ENCODE measurements around the gene SLU7.
A peak's percentile ranks its signal among the peaks of the same experiment; 100 is the strongest.

SLU7 gene

DNA sequence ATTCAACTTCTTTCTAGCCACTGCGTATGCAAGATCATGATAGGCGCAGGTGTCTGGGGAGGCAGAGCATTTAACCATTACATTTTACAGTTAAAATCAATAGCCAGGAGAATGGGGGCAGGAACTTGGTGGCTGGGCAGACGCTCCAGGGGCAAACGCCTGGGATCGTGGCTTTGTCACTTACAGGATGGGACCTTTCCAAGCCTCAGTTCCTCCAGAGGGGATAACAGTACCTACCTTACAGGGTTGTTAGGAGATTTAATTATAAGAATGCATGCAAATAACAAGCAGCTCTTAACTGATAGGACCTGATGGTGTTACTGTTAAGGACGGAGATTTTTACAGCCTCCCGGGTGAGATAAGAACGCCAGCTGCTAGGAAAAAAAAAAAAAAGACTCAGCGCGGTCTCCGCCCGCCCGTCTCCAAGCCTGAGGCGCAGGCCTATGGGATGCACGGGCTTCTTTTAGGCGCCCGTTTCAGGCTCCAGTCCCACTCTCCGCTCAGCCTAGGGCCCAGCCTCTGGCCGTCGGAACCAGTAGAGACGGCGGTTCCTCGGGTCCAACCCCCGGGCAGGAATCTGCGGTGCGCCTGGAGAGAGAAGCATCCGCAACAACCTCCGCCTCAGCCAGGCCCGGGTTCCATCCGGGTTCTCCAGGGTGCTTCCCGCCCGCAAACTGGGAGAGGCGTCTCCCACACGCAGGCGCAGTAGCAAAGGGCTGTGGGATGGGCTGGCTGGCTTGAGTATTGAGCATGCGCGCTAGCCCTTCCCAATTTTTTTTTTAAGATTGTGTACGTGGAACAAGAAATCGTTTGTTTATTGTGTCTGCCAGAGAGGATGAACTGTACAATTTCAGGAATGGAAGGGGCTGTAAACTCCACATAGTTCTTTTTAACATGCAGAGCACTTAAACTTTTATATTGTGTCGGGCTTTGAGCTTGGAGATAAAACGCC is 19.2 kb downstream of the SLU7 start, which contains the start of gene FAM200C:
TSS of gene FAM200C (minus strand) at position 653 of the 952 bp plus-strand sequence. CDS start 4,564 bp downstream, outside the sequence.
- peak; percentile 79 for DNase-seq

DNA sequence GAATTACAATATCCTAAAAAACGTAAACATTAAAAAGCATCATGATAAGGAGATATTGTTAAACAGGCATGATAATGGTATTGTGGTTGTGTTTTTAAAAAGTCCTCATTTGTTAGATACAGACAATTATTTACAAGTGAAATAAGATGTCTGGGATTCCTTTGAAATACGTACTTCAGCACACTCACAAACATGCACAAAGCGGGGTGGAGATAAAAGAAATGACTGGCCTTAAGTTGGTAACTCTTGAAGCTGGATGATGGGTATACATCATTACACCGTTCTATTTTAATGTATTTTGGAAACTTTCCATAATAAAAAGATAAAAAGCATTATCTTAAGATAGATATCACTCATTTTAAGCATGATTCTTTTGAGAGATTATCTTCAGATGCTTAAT is 20.1 kb downstream of the SLU7 start:
- Mint-ChIP-seq H3K36me3 (ENCODE audit: low read depth) (peaks cover 12% of the 10 kb centered on the region), H3K27ac (peak overlapping the region; percentile 85), H3K4me1 (peaks cover 17% of the 10 kb centered on the region), H3K9me3 (no peaks in the 10 kb centered on the region), H3K4me3 (peak overlapping the region; percentile 86), H3K27me3 (no peaks in the 10 kb centered on the region)
- no peak for ATAC-seq
- DNase-seq: no peak

More for the DNA sequence above, 19.2 kb downstream of the SLU7 start, which contains the start of gene FAM200C:
- peaks cover 17% of the 10 kb centered on the region for H3K4me1 Mint-ChIP-seq
- peak; percentile 84 for ATAC-seq
- peak within 1 kb of the TSS; percentile 85 for H3K27ac Mint-ChIP-seq
- peaks cover 19% of the 10 kb centered on the region for H3K36me3 Mint-ChIP-seq (ENCODE audit: low read depth)
- H3K27me3 Mint-ChIP-seq: no peaks in the 10 kb centered on the region
- peak within 1 kb of the TSS; percentile 86 for H3K4me3 Mint-ChIP-seq
- H3K9me3 Mint-ChIP-seq: no peaks in the 10 kb centered on the region

DNA sequence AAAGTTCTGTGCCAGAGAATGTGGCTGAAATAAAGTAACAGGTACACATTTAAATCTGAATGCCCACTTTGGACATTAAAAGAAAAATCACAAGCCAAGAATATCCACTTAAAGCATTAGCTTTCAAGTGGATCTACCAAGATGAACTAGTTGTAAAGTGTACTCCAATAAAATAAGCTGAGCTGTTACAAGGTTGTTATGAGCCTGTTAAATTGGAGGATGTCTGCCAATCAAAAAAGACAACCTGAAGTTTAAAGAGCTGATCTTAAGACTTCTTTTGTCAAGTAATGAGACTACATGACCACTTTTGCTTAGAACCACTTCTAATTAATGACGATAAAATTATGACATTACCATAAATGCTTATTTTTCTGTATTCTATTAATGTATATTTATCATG is 21.4 kb downstream of the SLU7 start:
- Mint-ChIP-seq H3K36me3 (ENCODE audit: low read depth) (peaks cover 7% of the 10 kb centered on the region), H3K9me3 (no peaks in the 10 kb centered on the region), H3K4me3 (no peak overlapping the region), H3K27me3 (no peaks in the 10 kb centered on the region), H3K27ac (no peak overlapping the region), H3K4me1 (peaks cover 17% of the 10 kb centered on the region)
- ATAC-seq (no peak), DNase-seq (no peak)

DNA sequence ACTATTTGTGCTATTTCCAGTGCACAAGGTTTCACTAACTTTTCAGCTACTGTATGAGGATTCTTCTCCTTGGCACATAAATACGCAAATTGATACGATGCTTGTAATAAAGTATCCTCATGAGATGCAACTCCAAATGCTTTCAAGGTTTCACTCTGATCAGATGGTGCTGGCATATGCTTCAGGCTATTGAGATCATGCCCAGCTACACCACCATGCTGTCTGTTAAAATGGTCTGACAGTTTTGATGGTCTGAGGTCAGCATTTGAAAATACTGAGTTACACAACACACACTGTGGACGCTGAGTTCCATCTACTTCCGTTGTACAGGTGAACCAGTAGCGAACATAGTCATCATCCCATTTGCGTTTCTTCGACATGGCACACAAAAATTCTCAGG is 23.8 kb downstream of the SLU7 start:
- no peak for ATAC-seq
- no peaks in the 10 kb centered on the region for H3K9me3 Mint-ChIP-seq
- peaks cover 2% of the 10 kb centered on the region for H3K36me3 Mint-ChIP-seq (ENCODE audit: low read depth)
- H3K4me1 Mint-ChIP-seq: peaks cover 15% of the 10 kb centered on the region
- no peaks in the 10 kb centered on the region for H3K27me3 Mint-ChIP-seq
- H3K27ac Mint-ChIP-seq: no peak overlapping the region
- DNase-seq: no peak
- no peak overlapping the region for H3K4me3 Mint-ChIP-seq

DNA sequence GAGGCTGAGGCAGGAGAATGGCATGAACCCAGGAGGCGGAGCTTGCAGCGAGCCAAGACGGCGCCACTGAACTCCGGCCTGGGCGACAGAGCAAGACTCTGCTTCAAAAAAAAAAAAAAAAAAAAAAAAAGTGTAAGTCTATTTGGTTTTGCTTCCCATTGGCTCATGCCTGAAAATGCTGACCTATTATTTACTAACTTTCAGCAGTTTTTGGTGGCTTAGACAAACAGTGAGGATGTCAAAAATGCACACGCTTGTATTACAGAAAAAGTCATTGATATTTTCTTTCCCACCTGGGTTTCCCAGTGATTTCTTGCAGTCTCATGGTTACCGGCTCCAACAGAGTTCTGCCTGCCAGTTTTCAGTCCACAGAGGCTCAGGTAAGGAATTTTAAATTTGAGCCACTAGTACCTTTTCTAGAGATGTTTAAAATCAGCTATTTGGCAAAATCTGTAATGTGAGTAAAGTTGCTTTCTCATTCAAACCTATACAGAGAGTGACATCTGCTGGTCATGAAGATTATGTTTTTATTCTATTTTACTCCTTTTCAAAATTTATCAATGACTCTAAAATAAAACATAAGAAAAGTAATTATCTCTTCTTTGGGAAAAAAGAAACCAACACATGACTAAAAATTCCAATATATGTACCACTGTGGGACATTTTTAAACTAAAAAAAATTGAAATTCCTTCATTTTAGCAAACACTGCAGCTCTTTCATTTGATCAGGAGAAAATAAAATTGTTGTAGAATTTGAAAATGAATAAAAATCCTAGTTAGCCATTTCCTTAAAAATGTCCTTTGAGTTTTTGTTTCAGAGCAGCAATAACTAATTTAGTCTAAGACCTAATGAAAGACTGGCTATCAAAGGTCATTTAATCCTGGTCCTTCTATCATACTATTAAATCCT is 27.8 kb downstream of the SLU7 start:
- H3K4me3 Mint-ChIP-seq: no peak overlapping the region
- no peak overlapping the region for H3K27ac Mint-ChIP-seq
- H3K36me3 Mint-ChIP-seq (ENCODE audit: low read depth): peaks cover 6% of the 10 kb centered on the region
- DNase-seq (no peak), ATAC-seq (no peak)
- no peaks in the 10 kb centered on the region for H3K4me1 Mint-ChIP-seq
- peaks cover 4% of the 10 kb centered on the region for H3K27me3 Mint-ChIP-seq
- H3K9me3 Mint-ChIP-seq: peaks cover 22% of the 10 kb centered on the region

DNA sequence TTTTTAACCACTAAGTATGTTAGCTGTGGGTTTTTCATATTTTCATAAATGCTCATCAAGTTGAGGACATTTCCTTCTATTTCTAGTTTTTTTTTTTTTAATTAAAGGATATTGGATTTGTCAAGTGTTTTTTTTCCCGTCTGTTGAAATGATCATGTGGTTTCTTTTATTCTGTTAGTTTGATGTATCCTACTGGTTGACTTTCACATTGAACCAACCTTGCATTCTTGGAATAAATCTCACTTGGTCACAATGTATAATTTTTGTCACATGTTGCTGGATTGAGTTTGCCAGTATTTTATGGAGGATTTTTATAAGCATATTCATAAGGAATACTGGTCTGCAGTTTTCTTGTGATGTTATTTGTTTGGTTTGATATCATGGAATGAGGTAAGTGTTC is 31.4 kb downstream of the SLU7 start:
- Mint-ChIP-seq H3K4me1 (no peaks in the 10 kb centered on the region), H3K9me3 (peaks cover 22% of the 10 kb centered on the region), H3K4me3 (no peak overlapping the region), H3K36me3 (ENCODE audit: low read depth) (peaks cover 6% of the 10 kb centered on the region), H3K27ac (no peak overlapping the region), H3K27me3 (peaks cover 4% of the 10 kb centered on the region)
- ATAC-seq (no peak), DNase-seq (no peak)

DNA sequence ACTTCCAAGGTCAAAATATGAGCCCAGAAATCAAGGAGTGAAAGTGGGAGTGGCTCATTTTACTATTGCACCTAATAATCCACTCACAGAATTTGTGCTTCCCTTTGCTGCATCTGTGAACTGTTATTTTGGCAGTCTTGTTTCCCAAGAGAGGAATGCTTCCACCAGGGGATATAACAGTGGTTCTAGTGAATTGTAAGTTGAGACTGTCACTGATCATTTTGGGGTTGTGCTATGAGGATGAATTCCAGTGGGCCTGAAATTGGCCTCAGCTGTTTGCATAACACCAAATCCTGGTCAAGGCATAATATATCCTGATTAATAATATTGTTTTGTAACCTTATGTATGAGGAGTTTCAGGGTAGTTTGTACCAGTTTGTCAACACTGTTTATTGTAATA is 33.4 kb downstream of the SLU7 start:
- ATAC-seq: no peak
- H3K4me3 Mint-ChIP-seq: no peak overlapping the region
- H3K36me3 Mint-ChIP-seq (ENCODE audit: low read depth): peaks cover 6% of the 10 kb centered on the region
- peaks cover 22% of the 10 kb centered on the region for H3K9me3 Mint-ChIP-seq
- H3K27ac Mint-ChIP-seq: no peak overlapping the region
- H3K4me1 Mint-ChIP-seq: no peaks in the 10 kb centered on the region
- peaks cover 4% of the 10 kb centered on the region for H3K27me3 Mint-ChIP-seq
- DNase-seq: no peak

DNA sequence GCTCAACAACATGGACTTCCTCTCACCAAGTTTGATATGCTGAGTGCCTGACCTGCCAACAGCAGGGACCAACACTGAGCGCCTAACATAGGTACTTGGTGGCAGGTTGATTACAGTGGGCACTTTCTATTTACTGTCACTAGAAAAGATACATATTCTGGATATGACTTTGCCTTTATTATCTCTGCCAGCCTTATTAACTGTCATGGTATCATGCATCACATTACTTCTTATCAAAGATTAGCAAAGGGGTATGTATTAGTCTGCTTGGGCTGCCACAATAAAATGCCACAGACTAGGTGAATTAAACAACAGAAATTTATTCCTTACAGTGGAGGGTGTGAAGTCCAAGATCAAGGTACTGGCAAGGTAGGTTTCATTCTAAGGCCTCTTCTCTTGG is 34.2 kb downstream of the SLU7 start:
- Mint-ChIP-seq H3K9me3 (peaks cover 22% of the 10 kb centered on the region), H3K4me3 (no peak overlapping the region)

DNA sequence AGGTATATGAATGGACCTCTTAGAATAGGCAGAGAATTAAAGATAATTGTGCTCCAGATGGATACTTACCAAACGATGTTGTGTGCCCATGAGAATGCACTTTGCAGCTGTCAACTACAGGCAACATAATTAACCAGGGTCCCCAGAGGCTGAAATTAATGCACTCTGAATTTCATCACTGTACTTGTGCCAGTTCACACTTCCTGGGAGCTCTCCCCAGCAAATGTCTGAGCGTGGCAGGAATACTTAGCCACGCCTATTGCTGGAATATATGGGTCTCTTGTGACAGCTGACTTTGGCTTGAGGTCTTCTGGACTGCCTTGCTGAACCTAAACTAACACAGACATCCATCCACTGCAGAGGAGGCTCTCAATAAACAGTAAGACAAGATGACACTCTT is 36.5 kb downstream of the SLU7 start:
- H3K9me3 Mint-ChIP-seq: peaks cover 12% of the 10 kb centered on the region
- H3K4me3 Mint-ChIP-seq: no peak overlapping the region
- H3K36me3 Mint-ChIP-seq (ENCODE audit: low read depth): no peaks in the 10 kb centered on the region
- H3K4me1 Mint-ChIP-seq: no peaks in the 10 kb centered on the region
- ATAC-seq: no peak
- H3K27ac Mint-ChIP-seq: no peak overlapping the region
- peaks cover 8% of the 10 kb centered on the region for H3K27me3 Mint-ChIP-seq
- DNase-seq: no peak

More for the DNA sequence above, 34.2 kb downstream of the SLU7 start:
- ATAC-seq (no peak), DNase-seq (no peak)
- Mint-ChIP-seq H3K27ac (no peak overlapping the region), H3K27me3 (peaks cover 5% of the 10 kb centered on the region), H3K36me3 (ENCODE audit: low read depth) (peaks cover 6% of the 10 kb centered on the region), H3K4me1 (no peaks in the 10 kb centered on the region)

DNA sequence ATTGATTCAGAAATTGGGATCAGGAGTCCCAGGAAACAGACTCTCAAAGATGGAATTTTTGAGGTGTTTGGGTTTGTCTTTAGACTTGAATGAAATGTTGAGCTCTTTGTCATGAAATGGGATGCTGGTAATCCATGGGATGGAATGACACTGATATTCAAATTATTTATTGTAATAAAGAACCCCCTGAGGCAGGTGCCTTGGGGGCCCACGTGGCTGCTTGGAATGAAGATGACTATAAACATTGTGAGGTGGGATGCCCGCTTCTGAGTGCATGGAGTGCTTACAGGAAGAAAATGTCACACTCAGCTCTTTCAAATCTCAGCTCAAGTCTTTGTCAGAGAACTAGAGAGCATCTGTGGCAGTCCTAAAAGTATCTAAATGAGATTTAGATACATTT is 38.8 kb downstream of the SLU7 start:
- no peak overlapping the region for H3K4me3 Mint-ChIP-seq
- no peak for DNase-seq
- H3K27ac Mint-ChIP-seq: no peak overlapping the region
- H3K9me3 Mint-ChIP-seq: no peaks in the 10 kb centered on the region
- ATAC-seq: no peak
- peaks cover 18% of the 10 kb centered on the region for H3K27me3 Mint-ChIP-seq
- H3K36me3 Mint-ChIP-seq (ENCODE audit: low read depth): no peaks in the 10 kb centered on the region
- H3K4me1 Mint-ChIP-seq: no peaks in the 10 kb centered on the region

DNA sequence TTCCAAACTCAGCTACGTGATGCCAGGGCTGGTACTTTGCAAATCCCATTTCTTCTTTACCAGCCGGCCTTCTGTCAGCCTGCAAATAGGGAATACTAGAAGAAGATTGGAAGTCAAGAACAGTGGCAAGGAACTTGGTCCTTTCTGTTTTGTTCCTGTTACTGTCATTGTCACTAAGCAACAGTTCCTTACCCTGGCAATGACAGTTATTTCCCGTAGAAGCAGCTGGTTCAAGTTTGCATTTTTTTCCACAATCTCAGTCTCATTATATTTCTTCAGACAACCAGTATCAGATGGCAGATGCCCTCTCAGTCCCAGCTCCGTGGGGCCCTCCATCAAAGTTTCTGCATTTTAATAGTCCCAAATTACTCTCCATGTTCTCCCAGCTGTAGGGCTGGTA is 39.4 kb downstream of the SLU7 start:
- Mint-ChIP-seq H3K4me1 (no peaks in the 10 kb centered on the region), H3K4me3 (no peak overlapping the region), H3K9me3 (no peaks in the 10 kb centered on the region), H3K36me3 (ENCODE audit: low read depth) (no peaks in the 10 kb centered on the region), H3K27me3 (peaks cover 21% of the 10 kb centered on the region), H3K27ac (no peak overlapping the region)
- no peak for DNase-seq
- ATAC-seq: no peak

DNA sequence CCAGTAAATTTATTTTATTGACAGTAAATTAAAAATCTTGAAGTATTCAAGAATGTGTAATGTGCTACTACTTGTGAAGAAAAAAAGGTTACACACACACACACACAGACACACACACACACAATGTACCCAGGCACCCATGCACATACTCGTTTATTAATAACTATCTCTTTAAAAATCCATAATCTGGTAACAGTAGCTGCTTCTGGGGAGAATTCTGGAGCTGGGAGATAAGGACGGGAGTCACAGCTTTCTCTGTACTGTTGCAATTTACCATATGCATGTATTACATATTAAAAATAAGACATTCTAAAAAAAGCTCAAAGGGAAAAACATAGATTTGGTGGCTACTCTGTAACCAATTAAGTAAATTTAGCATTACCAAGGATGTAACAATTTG is 40.6 kb downstream of the SLU7 start:
- H3K9me3 Mint-ChIP-seq: no peaks in the 10 kb centered on the region
- no peak for DNase-seq
- H3K36me3 Mint-ChIP-seq (ENCODE audit: low read depth): no peaks in the 10 kb centered on the region
- no peak for ATAC-seq
- no peak overlapping the region for H3K27ac Mint-ChIP-seq
- H3K4me3 Mint-ChIP-seq: no peak overlapping the region
- no peaks in the 10 kb centered on the region for H3K4me1 Mint-ChIP-seq
- peaks cover 24% of the 10 kb centered on the region for H3K27me3 Mint-ChIP-seq

DNA sequence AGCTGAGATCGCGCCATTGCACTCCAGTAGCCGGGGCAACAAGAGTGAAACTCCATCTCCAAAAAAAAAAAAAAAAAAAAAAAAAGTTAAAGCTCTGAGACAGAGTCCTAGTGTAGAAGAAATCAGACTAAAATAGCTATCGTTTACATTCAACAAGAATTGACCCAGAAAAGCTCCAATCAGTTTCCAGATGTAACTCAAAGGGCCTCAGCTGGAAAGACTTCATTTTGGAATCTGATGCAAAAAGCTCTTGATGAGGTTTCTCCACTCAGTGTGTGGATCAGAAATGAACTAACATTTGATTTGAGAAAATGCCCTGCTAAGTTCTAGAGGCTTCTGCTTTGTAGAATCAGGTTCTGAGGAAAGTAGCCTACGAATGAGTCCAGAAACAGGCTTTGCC is 41.2 kb downstream of the SLU7 start:
- DNase-seq (no peak), ATAC-seq (no peak)
- Mint-ChIP-seq H3K36me3 (ENCODE audit: low read depth) (no peaks in the 10 kb centered on the region), H3K4me3 (no peak overlapping the region), H3K4me1 (no peaks in the 10 kb centered on the region), H3K27me3 (peaks cover 31% of the 10 kb centered on the region), H3K9me3 (no peaks in the 10 kb centered on the region), H3K27ac (no peak overlapping the region)

DNA sequence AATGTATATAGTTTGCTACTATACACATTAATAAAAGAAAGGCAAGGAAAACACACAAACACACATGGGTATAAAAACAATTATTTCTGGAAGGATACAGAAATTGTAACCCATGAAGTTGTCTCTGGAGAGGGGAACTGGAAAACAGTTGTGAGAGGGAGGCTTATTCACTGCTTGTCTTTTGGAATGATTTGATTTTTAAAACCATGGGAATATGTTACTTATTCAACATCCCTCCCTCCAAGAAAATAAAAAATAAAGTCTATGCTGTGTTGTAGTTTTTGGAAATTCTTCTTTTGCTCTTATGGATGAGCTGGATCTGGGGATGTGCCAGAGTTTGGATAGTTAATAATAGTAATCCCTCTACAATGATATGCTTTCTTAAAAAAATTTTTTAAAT is 42.5 kb downstream of the SLU7 start:
- ATAC-seq: no peak
- H3K27me3 Mint-ChIP-seq: peaks cover 41% of the 10 kb centered on the region
- H3K4me3 Mint-ChIP-seq: no peak overlapping the region
- H3K4me1 Mint-ChIP-seq: no peaks in the 10 kb centered on the region
- H3K27ac Mint-ChIP-seq: no peak overlapping the region
- no peaks in the 10 kb centered on the region for H3K36me3 Mint-ChIP-seq (ENCODE audit: low read depth)
- no peaks in the 10 kb centered on the region for H3K9me3 Mint-ChIP-seq
- no peak for DNase-seq
